Measurements from ENCODE around the gene KLRG1.

Gene KLRG1

GRCh38 chr12:8987163-8987562 is 2.2 kb upstream of the KLRG1 start:
- DNase-seq: no peak

- DNase-seq: no peak
These were observed 1.7 kb upstream of the KLRG1 start for GRCh38 chr12:8987685-8988084.

GRCh38 chr12:8991371-8992345 is 2.3 kb downstream of the KLRG1 start:
- DNase-seq: no peak

DNA sequence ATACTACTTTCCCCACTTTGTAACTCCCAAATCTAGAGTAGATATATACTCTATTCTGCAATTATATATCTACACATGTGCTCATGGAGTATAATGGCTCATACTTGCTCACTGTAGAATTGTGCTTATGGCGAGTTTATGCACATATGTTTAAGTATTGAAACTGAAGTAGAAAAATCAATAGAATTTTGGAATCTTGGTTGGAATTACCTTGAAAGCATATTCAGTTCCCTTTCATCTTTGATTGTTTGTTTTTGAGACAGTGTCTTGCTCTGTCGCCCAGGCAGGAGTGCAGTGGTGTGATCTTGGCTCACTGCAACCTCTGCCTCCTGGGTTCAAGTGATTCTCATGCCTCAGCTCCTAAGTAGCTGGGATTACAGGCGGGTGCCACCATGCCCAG is 4.5 kb downstream of the KLRG1 start:
- DNase-seq: no peak

DNA sequence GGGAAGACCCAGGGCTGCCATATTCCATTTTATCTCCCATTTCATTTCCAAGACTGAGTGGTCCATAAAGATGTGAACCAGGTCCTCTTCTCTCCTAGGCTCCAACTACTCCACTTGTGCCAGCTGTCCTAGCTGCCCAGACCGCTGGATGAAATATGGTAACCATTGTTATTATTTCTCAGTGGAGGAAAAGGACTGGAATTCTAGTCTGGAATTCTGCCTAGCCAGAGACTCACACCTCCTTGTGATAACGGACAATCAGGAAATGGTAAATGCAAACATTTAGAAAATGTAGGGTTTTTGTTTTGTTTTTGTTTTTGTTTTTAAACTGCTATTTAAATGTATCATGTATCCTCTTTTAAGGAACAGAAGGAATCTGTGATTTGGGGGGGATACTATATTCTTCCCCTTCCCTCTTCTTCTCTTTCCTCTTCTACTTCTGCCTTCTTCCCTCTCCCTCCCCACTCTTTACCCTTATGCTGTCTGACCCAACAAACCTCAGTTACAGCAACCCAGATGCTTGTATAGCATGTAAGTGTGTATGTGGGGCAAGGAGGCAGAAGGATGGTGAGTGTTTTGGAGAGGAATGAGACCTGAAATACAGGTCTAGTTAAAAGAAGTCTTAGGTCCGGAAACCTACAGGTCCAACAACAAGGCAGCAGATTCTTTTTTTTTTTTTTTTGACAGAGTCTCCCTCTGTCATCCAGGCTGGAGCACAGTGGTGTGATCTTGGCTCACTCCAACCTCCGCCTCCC is 5.9 kb downstream of the KLRG1 start:
- DNase-seq: no peak

DNA sequence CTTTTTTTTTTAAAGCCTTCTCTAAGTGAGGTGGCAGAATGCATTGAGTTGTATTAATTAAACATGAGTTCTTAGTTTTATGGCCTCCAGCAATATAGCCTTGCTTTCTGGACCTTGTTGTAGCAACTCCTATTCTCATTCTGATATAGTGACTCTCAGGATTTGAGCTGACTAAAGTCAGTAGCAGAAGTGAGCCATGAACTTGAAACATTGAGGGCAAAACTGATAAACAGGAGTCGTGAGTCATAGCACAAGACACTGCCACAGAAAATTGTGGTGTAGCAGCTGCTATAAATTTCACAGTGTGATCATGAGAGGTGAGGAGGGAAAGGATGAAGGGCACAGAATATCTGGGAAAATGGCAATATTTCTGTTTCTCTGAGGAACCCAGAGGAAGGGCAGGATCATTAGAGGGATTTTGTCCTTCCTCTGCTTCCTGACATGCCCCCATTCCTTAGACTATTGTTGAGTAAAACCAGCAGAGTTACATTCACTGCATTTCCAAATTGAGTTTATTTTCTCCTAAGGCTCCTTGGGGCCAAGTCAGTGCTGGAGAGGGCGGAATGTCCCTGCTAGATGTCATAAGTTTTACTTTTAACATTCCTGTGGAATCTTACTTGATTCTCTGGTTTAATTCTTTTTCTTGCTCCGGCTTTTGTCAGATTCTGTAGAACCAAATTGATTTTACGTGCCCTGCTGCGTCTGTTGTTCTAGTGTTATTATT is 7.5 kb downstream of the KLRG1 start:
- DNase-seq: no peak

DNA sequence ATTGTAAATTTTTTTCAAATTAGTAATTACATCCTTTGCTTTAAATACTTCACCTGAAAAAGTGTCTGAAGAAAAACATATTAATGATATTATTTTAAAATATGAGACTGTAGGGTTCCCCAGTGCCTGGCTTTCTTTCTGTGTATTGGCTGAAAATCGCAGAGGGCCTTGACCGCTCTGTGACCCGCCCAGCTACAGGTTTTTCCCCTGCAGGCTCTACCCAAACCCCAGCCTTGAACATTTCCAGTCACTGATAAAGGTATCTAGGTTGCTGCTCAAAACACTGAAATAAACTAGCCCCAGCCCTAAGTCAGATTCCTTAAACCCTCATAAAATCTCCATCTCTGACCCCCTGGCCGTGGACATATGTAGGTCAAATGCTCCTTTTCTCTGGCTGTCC is 11.9 kb downstream of the KLRG1 start:
- no peak for DNase-seq

GRCh38 chr12:9002335-9002734 is 13.0 kb downstream of the KLRG1 start:
- no peak for DNase-seq

DNA sequence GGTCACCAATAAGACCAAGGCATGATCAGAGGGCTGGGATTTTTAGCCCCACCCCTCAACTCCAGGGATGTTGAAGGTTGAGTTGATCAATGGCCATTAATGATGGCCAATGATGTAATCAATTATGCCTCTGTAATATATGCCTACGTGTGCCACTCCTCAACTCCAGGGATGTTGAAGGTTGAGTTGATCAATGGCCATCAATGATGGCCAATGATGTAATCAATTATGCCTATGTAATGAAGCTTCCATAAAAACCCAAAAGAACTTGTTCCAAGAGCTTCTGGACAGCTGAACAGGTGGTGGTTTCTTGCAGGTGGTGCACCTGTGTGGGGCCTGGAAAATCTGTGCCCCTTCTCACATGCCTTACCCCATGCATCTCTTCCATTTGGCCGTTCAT is 33.2 kb downstream of the KLRG1 start:
- no peak for DNase-seq

GRCh38 chr12:9024512-9024911 is 35.2 kb downstream of the KLRG1 start:
- DNase-seq: no peak

DNA sequence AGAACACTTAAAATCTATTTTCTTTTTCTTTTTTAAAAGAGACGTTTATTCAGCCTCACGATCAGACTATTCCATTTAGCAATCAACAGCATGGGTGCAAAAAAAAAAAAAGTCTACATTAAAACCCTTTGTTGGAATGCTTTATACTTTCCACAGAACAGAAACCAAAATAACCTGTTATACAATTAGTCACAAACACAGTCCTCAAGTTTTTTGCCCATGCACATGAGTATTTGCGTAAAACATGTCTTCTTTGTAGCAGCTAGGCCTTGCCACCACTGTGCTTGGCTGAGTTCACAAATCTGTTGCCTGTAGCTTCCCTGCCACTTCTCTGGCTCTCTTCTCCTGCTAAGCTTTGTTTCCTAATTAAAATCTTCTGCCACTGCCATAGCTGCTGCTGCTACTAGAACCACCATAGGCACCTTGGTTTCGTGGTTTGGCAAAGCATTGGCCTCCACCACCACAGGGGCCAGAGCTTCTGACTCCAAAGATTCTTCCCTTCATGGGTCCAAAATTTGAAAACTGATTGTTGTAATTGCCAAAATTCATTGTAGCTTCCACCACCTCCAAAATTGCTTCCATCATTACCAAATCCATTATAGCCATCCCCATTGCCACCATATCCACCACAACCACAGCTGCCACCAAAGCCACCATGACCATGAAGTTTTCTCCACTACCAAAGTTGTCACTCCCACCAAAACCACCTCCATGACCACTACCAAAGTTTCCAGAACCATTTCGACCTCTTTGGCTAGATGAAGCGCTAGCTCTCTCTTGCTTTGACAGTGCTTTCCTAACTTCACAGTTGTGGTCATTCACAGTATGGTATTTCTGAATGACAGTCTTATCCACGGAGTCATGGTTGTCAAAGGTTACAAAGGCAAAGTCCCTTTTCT is 38.1 kb downstream of the KLRG1 start:
- no peak for DNase-seq

DNA sequence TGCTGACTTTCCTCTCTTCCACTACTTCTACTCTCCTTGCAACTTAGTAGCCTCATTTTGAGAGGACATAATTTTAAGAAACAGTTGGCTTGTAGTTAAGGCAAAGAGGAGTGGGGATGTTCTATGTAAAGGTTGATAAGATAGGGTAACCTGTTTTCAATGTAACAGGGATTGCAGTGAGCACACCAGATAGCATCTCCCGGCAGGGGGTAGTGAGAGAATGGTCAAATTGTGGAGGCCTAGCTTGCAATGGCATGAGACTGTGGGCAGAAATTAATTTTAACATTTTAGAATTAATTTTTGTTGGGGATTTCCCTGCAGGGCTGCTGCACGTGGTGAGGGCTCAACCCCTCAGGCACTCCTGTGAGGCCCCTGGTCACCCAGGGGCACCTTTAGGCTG is 41.4 kb downstream of the KLRG1 start:
- no peak for DNase-seq

DNA sequence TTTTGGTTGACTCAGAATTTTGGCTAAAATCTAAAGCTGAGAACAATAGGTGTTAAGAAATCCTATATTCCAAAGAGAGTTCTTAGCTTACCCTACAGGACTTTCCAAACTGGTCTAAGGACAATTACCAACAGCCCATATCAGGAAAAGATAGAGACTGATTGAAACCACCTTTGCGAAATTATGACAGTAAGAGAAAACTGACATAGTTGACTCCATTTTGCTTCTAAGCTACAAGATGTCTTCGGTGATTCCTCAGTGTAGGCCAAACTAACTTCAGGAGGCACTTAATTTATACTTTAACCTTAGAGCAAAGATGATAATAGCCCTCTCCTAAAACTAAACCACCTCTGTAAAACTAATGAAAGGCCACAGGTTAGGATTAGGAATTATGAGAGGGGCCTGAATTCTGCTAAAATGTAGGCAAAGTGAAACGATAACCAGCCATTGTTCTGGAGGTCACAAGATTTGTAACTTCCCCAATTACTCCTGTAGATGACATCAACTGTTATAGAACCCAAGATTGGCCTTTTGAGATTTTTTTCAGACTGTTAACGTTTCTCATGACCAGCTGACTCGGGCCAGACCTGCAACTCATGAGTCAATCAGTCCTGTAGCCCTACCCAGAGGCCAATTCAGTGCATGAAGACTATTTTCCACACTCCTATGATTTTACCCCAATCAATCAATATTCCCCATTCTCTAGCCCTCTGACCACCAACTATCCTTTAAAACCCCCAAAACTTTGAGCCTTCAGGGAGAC is 43.0 kb downstream of the KLRG1 start:
- DNase-seq: no peak

- DNase-seq: no peak
These were observed 44.0 kb downstream of the KLRG1 start for GRCh38 chr12:9033265-9033887.

- no peak for DNase-seq
These were observed 44.7 kb downstream of the KLRG1 start for GRCh38 chr12:9034095-9034494.

- no peak for DNase-seq
These were observed 46.9 kb downstream of the KLRG1 start for GRCh38 chr12:9036227-9036626.

DNA sequence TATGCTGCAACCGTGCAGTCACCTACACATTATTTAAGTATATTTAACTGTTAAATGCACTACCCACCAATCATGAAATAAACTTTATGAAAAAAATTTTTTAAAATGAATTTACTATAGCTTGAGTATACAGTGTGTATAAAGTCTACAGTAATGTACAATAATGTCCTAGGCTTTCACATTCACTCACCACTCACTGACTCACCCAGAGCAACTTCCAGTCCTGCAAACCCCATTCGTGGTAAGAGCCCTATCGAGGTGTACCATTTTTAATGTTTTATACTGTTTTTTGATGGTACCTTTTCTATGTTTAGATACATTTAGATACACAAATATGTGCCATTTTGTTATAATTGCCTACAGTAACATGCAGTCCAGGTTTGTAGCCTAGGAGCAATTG is 48.1 kb downstream of the KLRG1 start:
- DNase-seq: no peak

DNA sequence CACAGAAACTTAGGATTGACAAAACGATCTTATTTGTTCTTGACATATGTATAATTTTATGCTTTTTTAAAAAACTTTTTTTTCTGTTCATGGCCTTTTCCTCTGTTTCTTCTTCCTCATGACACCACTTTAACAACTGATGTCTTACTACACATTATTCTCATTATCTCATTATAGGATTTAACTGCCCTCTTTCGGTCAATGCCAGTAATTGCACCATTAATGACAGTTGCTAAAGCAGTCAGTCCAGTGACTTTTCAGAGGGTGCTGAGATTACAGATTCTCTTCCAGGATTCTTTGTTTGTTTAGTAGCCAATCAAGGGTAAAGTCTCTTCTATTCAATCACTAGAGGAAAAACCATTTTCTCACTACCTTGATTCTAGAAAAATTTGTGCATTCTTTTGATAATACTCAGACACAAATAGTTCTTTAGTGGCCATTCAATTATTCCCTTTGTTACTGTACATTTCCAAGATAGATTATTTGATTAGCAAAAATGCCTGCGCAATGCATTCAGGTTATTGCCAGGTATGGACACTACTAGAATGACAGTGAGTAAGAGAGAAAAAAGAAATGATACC is 50.1 kb downstream of the KLRG1 start:
- DNase-seq: no peak

GRCh38 chr12:9040484-9041186 is 51.3 kb downstream of the KLRG1 start:
- DNase-seq: no peak

DNA sequence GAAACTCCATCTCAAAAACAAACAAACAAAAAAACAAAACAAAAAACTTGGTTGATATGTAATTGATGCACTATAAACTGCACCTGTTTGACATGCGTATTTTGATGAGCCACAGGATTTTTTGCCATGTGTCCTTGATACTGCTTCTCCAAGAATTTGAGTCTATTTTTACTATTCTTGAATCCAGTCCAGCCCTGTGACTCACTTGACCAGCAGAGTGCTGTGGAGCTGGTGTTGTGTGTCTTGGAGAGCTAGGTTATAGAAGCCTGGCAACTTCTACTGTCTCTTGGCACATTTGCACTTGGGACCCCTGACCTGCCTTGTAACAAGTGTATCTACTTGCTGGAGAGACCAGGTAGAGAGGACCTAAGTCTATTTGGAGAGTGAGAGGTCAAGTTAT is 52.0 kb downstream of the KLRG1 start:
- no peak for DNase-seq

Measured in SHP77 treated with DMSO at 0.1 percent for 48 hours (cell line).